Activated T-helper 2 cell treated with anti-CD3 and anti-CD28 coated beads, Interferon-gamma antibody, Interleukin-2, Interleukin-4, amounts not matched to agents 10 μg/mL and 5 μg/mL and 100 μg/mL, durations not matched to agents 14 hours and 24 hours and 36 hours (primary cell): Measurements from ENCODE around the gene GNAQ. TPM values are rescaled to one million over a fixed set of nuclear protein-coding genes. Genes with fewer than 3 reads are reported as not detected.
A peak's percentile ranks its signal among the peaks of the same experiment; 100 is the strongest.

Experiments
- DNase-seq: peaks from one replicate; pipeline ENCODE4 v3.0.0; 2021; ENCODE audit warnings: low spot score
- H3K27ac Mint-ChIP-seq: one replicate; pipeline ENCODE4 v1.8.0; 2021; ENCODE audit warnings: mixed read lengths
- H3K27me3 Mint-ChIP-seq: one replicate; pipeline ENCODE4 v1.8.0; 2021; ENCODE audit warnings: low read depth, mixed read lengths
- H3K36me3 Mint-ChIP-seq: one replicate; pipeline ENCODE4 v1.8.0; 2021; ENCODE audit warnings: low read depth, mixed read lengths
- H3K4me1 Mint-ChIP-seq: one replicate; pipeline ENCODE4 v1.8.0; 2021; ENCODE audit warnings: low read depth, mixed read lengths
- H3K4me3 Mint-ChIP-seq: one replicate; pipeline ENCODE4 v1.8.0; 2021; ENCODE audit warnings: low read depth, mild to moderate bottlenecking, moderate library complexity, mixed read lengths
- H3K9me3 Mint-ChIP-seq: one replicate; pipeline ENCODE4 v1.8.0; 2021; ENCODE audit warnings: mixed read lengths
- intact Hi-C: fragments of 100-400 bp; cut with micrococcal nuclease; formaldehyde crosslinking; loops from one replicate; pipeline ENCODE4 v1.15.1; 2023
- total RNA-seq: library from RNA; stranded (reverse); gene quantifications from 2 replicates; pipeline ENCODE4 v1.2.3, GENCODE V29; 2022

GNAQ gene
- total RNA-seq, 1 donor from 2014 or later: 28.6 TPM

- H3K36me3 Mint-ChIP-seq: peaks cover 10% of the 10 kb centered on the region
- intact Hi-C loops: no loop called here
- no peaks in the 10 kb centered on the region for H3K9me3 Mint-ChIP-seq
- no peak overlapping the region for H3K27ac Mint-ChIP-seq
- H3K4me3 Mint-ChIP-seq: no peak overlapping the region
- no peaks in the 10 kb centered on the region for H3K27me3 Mint-ChIP-seq
- H3K4me1 Mint-ChIP-seq: peaks cover 27% of the 10 kb centered on the region
- DNase-seq: no peak
Observed at GRCh38 chr9:77829420-77829819, 202.2 kb downstream of the GNAQ start.

GRCh38 chr9:77827104-77827784 lies 204.4 kb downstream of the GNAQ start:
- Mint-ChIP-seq H3K4me1 (peaks cover 33% of the 10 kb centered on the region), H3K9me3 (no peaks in the 10 kb centered on the region), H3K36me3 (peaks cover 13% of the 10 kb centered on the region), H3K4me3 (peak overlapping the region; percentile 43), H3K27me3 (no peaks in the 10 kb centered on the region), H3K27ac (peak overlapping the region; percentile 56)
- no peak for DNase-seq
- intact Hi-C loops: loop anchor here (2.0 kb wide), 1 partner anchor 26 kb away; no protein-coding TSS in a partner anchor

GRCh38 chr9:77826621-77827020 lies 205.0 kb downstream of the GNAQ start:
- H3K9me3 Mint-ChIP-seq: no peaks in the 10 kb centered on the region
- no peak overlapping the region for H3K27ac Mint-ChIP-seq
- peaks cover 11% of the 10 kb centered on the region for H3K36me3 Mint-ChIP-seq
- DNase-seq: no peak
- intact Hi-C loops: loop anchor here (2.0 kb wide), 1 partner anchor 26 kb away; no protein-coding TSS in a partner anchor
- H3K4me1 Mint-ChIP-seq: peaks cover 37% of the 10 kb centered on the region
- no peak overlapping the region for H3K4me3 Mint-ChIP-seq
- H3K27me3 Mint-ChIP-seq: no peaks in the 10 kb centered on the region

GRCh38 chr9:77826116-77826515 lies 205.5 kb downstream of the GNAQ start:
- no peak for DNase-seq
- no peak overlapping the region for H3K27ac Mint-ChIP-seq
- H3K9me3 Mint-ChIP-seq: no peaks in the 10 kb centered on the region
- peaks cover 11% of the 10 kb centered on the region for H3K36me3 Mint-ChIP-seq
- peaks cover 41% of the 10 kb centered on the region for H3K4me1 Mint-ChIP-seq
- H3K27me3 Mint-ChIP-seq: no peaks in the 10 kb centered on the region
- intact Hi-C loops: loop anchor here (2.0 kb wide), 1 partner anchor 25 kb away; no protein-coding TSS in a partner anchor
- H3K4me3 Mint-ChIP-seq: no peak overlapping the region

DNA sequence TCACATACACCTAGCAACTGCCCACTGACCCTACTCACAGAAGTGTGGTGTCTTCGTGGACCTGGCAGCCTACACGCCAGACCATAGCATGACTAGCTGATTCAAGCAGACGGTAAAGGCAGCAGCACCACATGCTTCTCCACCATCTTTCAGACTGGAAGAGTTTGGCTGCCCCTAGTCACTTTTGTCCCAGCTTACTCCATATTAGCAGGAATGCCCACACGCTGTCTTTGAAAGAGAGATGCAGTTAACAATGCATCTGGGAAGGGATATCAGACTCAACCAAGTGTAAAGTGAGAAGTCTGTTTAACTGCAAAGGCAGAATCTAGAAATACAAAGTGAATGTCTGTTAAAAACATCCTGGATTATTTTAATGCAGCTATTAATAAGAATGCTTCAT lies 206.2 kb downstream of the GNAQ start:
- Mint-ChIP-seq H3K4me3 (no peak overlapping the region), H3K4me1 (peaks cover 42% of the 10 kb centered on the region), H3K27ac (no peak overlapping the region), H3K27me3 (no peaks in the 10 kb centered on the region), H3K36me3 (peaks cover 10% of the 10 kb centered on the region), H3K9me3 (no peaks in the 10 kb centered on the region)
- intact Hi-C loops: no loop called here
- no peak for DNase-seq

DNA sequence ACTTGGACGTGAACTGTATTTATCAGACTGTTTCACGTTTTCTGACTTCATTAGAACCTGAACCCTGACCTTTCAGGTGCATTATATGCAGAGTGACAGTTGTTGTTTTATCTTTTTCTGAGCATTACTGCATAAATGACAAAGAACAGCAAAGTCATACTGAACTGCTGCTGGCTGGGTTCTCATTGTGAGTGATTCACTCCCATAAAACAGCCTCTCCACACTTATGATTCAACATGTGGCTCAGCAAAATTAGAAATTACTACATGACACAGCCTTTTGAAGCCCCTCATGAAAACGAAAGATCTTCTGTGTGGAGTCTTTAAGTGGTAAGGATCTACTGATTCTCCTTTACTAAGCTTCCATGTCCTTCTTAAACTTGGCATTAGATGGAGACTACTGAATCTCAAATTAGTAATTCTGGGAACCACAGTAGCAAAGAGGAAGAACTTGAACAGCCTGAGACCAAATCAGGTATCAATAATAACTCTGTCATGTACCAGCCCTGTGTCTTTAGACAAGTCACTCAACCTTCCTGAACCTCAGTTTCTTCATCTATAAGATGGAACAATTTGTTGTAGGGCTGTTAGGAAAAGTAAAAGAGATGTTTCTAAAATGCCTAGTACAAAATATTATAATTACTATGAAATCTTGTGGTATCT lies 211.2 kb downstream of the GNAQ start:
- intact Hi-C loops: no loop called here
- peak overlapping the region; percentile 58 for H3K27ac Mint-ChIP-seq
- H3K27me3 Mint-ChIP-seq: no peaks in the 10 kb centered on the region
- no peak for DNase-seq
- no peak overlapping the region for H3K4me3 Mint-ChIP-seq
- peaks cover 18% of the 10 kb centered on the region for H3K36me3 Mint-ChIP-seq
- H3K4me1 Mint-ChIP-seq: peaks cover 41% of the 10 kb centered on the region
- no peaks in the 10 kb centered on the region for H3K9me3 Mint-ChIP-seq

GRCh38 chr9:77819657-77820056 lies 212.0 kb downstream of the GNAQ start:
- intact Hi-C loops: no loop called here
- Mint-ChIP-seq H3K36me3 (peaks cover 23% of the 10 kb centered on the region), H3K9me3 (no peaks in the 10 kb centered on the region), H3K27me3 (no peaks in the 10 kb centered on the region), H3K4me1 (peaks cover 39% of the 10 kb centered on the region), H3K27ac (no peak overlapping the region), H3K4me3 (no peak overlapping the region)
- no peak for DNase-seq

DNA sequence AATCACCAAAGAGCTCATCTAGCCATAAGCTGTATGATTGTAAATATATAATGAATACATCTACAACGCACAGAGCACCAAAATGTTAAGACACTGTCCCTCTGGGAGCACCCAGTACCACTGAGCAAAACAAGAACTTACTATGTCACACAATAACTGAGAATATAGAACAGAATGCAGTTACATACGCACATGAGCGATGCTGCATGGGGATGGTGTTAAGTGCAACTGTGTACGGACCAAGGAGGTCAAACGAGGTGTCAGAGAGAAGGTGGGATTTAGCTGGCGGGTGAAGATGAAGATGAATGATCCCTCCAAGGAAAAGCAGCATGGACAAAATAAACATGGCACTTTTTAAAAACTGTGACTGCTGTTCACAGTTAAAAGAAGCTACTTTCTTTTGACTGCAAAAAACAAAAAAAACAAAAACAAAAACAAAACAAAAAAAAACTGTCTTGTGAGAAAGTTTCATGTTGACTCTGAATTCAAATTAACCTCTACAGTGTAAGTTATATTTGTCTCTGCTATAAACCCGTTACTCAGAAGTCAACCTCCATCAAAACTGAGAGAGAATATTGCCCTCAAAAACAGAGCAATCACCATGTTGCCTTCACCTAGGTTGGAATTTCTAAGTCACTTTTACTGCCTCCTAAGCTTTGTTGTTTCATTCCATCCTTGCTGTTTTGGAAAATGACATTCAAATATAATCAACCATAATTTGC lies 213.9 kb downstream of the GNAQ start:
- Mint-ChIP-seq H3K27ac (peak overlapping the region; percentile 68), H3K4me3 (no peak overlapping the region), H3K36me3 (peaks cover 32% of the 10 kb centered on the region), H3K4me1 (peaks cover 39% of the 10 kb centered on the region), H3K9me3 (no peaks in the 10 kb centered on the region), H3K27me3 (no peaks in the 10 kb centered on the region)
- intact Hi-C loops: no loop called here
- DNase-seq: no peak

DNA sequence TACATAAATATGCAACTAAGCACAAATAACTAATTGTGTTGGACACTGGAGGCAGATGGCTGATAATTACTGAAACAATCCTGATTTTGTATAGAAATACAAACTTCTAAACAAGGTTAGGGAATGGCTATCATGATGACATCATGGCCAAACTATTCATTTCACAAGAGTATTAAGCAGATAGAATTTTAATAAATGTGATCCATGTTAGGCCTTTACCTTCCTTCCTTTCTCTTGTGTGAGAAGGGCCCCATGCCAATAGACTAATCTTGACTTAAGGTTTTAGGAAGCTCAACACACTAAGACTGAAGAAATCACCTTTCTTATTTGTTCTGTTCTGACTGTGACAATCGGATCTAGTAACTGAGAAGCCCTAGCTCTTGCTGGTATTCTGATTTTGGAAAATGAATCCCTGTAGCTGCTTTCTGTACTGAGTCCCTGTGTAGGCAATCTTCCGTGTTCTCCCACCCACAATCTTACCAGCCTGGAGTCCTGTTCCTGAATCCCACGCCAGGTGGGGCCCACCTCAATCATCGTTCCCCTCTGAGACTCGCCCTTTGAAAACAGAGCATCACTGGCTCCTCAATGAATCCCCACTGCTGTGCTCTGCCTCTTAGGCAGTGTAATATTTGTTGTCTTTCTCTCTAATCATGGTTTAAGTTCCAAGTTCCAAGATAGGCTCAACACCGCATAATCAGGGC lies 214.8 kb downstream of the GNAQ start:
- Mint-ChIP-seq H3K36me3 (peaks cover 38% of the 10 kb centered on the region), H3K4me3 (no peak overlapping the region), H3K27ac (no peak overlapping the region), H3K27me3 (no peaks in the 10 kb centered on the region), H3K9me3 (no peaks in the 10 kb centered on the region), H3K4me1 (peaks cover 35% of the 10 kb centered on the region)
- intact Hi-C loops: no loop called here
- no peak for DNase-seq

DNA sequence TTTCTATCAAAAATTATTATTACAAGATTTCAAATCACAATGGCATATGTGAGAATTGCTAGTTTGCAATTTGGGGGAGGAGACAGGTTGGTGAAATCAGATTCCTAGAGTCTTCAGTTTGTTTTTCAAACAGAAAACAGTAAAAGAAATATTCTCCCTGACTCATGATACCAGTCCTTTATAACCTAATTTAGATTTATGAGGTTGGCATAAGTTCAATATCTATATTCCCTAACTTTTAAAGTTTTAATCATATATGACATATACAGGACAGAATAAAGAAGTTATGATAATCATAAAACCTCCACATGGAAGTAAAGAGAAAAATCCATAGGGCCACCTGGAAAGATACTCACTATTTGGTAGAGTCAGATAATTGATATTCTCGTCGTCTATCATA lies 216.4 kb downstream of the GNAQ start:
- no peaks in the 10 kb centered on the region for H3K9me3 Mint-ChIP-seq
- peaks cover 24% of the 10 kb centered on the region for H3K4me1 Mint-ChIP-seq
- DNase-seq: no peak
- H3K27ac Mint-ChIP-seq: no peak overlapping the region
- H3K4me3 Mint-ChIP-seq: no peak overlapping the region
- intact Hi-C loops: no loop called here
- no peaks in the 10 kb centered on the region for H3K27me3 Mint-ChIP-seq
- peaks cover 44% of the 10 kb centered on the region for H3K36me3 Mint-ChIP-seq

DNA sequence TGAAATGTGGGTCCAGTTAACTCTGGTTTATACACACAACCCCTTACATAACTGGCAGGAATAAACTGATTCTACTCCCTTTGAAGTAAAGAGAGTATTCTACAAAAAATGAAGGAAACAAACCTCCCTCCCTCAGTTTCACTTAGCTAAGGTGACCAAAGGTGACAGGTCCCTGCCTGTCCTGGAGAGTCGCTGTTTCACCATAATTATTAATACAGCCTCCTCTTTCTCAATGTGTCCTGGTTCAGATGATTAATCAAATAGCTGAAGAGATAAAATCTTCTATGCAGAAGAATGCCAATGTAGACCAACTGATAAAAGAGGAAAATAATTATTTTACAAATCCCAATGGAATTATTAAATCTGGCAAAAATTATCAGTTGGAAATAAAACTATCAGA lies 219.8 kb downstream of the GNAQ start:
- Mint-ChIP-seq H3K4me3 (no peak overlapping the region), H3K27ac (no peak overlapping the region), H3K36me3 (peaks cover 62% of the 10 kb centered on the region), H3K9me3 (no peaks in the 10 kb centered on the region), H3K27me3 (no peaks in the 10 kb centered on the region), H3K4me1 (peaks cover 31% of the 10 kb centered on the region)
- no peak for DNase-seq
- intact Hi-C loops: no loop called here

DNA sequence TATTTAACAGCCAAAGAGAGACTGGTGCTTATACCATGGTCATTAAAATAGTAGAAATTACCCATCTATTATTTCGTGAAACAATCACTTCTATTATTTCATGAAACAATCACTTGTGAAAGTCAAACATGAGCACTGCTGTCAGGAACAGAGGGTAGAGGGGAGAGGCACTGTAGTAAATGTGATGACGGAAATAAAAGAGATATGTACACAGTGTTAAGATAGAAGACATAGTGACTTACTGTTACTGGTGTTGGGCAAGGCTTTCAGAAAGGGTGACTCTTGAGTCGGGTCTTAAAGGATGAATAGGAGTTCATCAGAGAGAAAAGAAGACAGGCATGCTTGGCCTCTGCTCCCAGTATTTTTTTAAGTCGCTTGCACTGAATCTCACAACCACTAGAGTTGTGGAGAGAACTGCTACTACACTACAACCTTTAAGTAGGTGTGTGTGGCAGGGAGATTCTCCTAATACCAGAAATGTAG lies 220.9 kb downstream of the GNAQ start:
- intact Hi-C loops: no loop called here
- Mint-ChIP-seq H3K4me1 (peaks cover 36% of the 10 kb centered on the region), H3K9me3 (no peaks in the 10 kb centered on the region), H3K4me3 (no peak overlapping the region), H3K27ac (no peak overlapping the region), H3K27me3 (no peaks in the 10 kb centered on the region), H3K36me3 (peaks cover 71% of the 10 kb centered on the region)
- DNase-seq: no peak
